ENCODE results near the gene LINC00305.

LINC00305 gene

DNA sequence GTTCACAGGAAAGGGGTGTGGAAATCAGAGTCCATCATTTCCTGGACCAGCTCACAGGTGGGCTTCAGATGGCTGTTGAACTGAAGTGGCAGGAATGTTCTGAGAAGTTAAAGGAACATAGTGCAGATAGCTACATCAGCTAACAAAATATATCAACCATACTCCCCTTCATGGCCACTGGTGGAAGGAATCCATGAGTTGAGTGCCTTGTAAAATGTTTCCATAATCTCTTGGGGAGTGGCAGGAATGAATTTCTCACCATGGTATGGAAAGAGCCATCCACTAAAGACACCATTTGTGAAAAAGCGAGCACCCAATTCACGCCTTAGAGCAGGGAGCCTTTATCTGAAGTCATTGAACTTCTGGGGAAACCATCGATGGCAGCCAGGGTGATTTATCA lies at the start of gene LINC00305:
TSS of gene LINC00305 (minus strand) at position 101 of the 400 bp plus-strand sequence.
- no peak for DNase-seq

DNA sequence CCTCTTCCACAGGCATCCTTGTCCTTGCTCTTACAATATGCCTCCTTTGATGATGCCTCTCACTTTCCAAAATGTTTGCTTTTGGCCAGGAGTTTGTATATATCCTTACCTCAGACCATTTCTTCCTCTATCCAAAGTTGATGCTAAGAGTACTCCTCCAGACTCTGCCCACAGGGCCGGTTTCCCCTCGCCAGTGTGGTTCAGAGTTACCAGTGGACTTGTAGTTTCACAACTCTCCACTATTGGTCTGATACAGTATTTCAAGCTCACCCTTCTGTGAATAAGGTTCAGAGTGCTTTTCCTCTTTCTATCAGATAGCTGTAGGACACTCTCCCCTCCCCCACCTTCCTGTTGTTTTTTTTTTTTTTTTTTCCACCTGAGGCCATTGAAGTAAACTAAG lies 42.2 kb upstream of the LINC00305 start:
- no peak for DNase-seq

DNA sequence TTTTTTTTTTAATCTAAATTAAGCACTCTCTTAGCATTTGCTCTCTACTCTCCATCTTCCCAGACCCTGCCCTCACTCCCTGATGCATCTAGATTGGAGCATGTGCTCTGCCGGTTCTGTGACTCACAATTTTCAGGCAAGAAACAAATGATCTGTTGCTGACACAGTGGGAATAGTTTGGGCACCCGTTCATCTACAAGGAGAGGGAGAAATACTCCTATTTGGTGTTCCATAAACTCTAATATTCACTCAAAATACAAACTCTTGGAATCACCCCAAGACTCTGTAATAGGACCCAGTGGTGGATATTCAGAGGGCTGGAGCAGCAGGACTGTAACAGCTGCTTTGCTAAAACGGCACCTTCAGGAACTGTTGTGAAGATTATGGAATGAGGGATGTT lies 37.1 kb upstream of the LINC00305 start:
- no peak for DNase-seq

DNA sequence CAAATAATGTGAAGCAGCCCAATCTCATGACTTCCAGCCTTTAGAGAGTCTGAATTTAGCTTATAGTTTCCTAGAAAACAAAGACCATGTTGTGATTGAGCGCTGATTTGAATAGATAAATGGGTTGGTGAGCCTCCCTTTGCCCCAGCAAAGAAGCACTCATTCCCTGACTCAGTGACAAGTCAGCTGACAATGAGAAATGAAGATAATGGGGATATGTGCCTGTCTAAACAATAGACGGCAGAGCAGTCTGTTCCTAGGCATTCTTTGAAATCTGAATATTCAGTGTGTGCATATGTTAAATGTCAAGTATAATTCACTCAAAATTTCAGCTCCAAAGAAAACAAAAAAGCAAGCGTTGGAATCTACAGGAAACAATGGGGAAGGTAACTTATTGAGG lies 34.8 kb upstream of the LINC00305 start:
- no peak for DNase-seq

DNA sequence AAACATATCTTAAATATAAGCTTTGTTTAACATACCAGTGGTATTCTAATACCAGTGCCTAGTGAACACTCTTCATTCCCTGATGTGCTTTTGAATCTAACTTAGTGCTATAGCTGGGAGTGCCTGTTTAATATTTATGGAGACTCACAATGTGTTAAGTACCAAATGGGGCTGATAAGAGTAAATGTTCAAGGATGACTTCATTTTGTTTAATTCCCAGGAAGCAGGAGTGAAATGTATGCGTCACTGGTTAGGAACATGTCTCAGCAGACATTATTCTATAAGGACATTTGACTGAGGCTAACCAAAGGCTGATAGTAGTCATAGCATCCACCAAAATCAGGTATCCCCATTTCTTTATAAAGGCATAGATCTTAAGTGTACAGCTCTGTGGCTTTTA lies 31.7 kb upstream of the LINC00305 start:
- DNase-seq = no peak

DNA sequence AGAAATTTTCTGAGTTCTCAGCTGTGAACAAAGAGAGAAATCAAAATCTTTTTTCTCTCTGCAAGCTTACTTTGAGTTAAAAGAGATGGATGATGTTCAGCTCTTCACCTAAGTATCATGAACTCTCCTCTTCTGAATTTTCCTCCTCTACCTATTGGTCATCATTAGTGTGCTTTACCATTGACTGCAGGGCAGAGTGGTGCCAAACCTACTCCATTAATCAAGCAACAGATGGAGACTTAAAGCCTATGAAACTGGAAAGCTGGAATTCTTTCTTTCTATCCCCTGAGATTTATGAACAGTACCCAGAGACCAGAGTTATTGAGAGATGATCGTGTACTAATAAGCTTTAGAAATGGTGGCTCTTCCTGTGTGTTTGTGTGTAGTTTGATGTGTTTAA lies 31.3 kb upstream of the LINC00305 start:
- DNase-seq = no peak

DNA sequence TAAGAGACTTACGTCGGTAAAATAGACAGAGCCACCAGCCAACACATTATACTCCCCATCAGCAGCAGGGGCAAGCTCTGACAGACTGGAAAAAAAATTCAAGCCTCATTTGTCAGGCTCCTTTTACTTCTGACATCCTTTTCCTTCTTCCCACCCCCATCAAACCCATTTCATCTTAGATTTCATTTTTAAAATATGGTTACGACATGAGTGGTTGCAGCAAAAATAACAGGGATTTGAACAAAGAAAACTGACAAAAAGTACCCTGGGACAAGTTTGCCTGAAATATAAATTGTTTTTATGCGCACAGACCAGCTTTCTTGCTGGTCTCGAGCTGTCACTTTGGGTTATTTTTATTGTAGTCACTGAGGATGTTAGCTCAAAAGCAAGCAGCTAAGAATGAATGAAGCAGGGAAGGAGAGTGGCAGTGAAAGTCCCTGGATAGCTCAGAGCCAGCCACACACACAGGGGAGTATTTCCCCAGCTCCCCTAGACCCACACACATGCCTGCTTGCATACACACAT lies 30.7 kb upstream of the LINC00305 start:
- DNase-seq = no peak

DNA sequence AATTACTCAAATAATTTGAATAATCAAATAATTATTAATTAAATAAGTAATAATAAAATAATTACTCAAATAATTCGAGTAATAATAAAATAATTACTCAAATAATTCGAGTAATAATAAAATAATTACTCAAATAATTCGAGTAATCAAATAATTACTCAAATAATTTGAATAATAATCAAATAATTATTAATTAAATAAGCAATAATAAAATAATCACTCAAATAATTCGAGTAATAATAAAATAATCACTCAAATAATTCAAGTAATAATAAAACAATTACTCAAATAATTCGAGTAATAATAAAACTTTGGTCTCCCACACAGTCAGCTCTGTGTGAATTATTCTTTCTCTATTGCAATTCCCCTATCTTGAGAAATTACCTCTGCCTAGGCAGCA lies 30.0 kb upstream of the LINC00305 start:
- DNase-seq = no peak

DNA sequence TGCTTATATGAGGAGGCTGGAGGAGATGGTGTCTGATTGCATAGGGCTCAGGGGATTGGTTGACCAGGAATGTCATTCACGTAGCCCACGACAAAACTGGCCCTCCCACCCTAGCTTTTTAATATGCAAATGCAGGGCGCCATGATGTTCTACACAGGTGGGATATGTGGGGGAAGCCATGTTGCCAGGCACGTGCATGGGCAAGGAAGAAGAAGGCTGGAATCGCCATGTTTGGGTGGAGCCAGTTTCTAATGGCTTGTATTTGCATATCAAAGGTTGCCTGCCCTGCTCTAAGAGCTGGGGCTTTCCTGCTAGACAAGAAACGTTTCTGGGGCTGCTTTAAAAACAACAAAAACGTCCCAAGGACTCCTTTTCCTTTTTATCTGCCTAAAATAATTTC lies 26.5 kb upstream of the LINC00305 start:
- DNase-seq = no peak

DNA sequence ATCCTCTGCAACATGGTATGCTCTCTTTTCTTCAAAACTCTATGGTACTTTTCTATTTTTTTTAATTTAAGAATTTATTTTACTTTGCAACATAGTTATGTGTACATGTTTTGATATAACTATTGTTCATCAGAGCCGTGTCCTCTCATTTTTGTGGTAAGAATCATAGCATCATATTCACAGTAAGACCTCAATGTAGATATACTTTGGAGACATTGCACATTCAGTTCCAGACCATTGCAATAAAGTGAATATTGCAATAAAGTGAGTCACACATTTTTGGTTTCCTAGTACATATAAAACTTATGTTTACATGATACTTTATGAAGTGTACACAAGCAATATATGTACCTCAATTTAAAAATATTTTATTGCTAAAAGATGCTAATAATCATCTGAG lies 22.7 kb upstream of the LINC00305 start:
- DNase-seq = no peak

DNA sequence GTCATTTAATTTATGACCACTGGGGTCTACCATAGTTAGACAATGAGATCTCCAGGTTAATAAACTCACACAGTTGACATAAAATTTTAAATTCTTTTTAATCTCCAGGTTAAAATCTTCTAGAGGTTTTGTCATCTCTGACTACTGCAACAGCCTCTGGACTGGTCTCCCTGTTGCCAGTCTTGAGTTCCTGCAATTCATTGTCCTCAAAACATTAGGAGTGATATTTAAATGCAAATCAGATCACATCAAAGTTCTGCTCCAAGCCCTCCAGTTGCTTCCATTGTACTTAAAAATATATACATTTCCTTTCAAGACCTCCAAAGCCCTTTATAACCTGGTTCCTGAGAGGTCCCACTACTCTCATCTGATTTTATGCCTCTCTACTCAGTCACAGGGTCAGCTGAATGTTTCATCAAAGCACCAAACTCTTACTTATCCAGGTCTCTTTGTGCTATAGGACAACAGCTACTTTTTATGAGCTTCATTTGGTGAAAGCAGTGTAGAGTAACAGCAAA lies 18.6 kb upstream of the LINC00305 start:
- DNase-seq = no peak

DNA sequence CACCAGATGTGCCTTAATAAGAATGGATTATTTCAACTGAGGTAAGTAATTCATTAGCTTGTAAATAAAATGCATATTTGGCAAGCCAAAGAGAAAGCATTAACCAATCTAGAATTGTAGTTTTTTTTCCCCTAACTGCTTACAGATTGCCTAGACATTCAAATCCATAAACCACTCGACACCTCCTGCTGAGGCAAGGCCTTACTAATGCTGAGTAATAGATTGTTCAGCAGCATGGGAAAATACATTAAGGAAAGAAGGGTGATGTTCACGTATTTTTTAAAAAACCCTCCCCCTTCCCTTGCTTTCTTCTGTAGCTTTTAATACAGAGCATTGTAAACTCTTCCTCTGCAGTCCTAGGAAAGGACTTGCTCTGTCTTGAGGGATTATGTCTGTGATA lies 17.0 kb upstream of the LINC00305 start:
- DNase-seq = no peak

DNA sequence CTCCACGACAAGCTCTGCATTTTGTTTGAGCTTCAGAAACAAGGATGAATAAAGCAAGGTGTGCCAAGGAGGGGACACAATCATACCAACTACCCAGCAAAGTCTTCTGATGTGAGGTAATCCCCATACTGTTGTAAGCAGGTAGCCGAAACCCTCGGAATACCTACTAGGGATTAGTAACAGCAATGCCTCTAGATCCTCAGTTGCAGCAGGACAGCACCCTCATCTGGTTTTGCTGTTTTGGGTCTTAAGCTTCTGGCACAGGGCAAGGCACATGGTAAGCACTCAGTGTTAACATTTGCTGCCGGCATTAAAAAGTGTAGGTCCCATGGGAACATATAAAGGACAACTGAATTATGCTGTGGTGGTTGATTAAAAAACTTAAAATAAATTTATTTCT lies 16.0 kb upstream of the LINC00305 start:
- no peak for DNase-seq

DNA sequence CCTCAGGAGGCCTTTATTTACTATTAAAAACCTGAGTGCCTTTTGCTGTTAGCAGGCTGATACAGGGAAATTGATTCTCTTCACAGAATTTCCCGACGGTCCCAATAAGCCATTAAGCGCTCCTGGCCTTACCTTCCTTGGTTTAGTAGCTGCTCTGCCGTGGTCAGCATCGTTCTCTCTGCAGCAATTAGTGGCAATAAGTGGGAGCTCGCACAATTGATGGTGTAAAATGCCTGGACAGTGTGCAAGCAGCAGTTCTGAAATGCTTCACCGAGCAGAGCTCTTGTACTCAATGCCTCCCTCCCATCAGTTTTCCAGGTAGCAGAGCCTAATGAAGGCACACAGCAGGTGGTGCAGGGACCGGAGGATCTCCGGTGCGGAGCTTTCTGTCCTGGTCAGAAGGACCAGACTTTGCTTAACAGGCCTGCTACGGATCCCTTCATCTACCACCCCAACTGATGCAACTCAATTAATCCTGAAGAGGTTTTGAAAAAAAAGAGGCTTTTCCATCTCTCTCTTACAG lies 1.1 kb upstream of the LINC00305 start:
- DNase-seq = no peak

DNA sequence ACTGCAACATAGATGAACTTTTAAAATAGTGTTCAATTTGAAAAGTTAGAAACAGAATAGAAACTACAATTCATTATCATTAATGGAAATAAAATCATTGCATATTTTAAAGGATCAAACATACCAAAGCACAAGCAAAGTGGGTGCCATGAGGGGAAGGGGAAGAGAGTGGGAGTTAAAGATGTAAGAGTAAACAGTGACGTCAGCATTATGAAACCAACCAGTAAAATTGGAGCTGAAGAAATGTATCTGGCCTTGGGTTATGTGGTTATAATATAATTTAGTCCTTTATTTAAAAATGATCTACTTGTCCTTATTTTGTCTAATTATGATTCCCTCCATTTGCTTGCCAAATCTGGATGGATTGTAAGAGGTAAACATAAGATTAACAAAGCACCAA lies 6.0 kb downstream of the LINC00305 start:
- DNase-seq = no peak

DNA sequence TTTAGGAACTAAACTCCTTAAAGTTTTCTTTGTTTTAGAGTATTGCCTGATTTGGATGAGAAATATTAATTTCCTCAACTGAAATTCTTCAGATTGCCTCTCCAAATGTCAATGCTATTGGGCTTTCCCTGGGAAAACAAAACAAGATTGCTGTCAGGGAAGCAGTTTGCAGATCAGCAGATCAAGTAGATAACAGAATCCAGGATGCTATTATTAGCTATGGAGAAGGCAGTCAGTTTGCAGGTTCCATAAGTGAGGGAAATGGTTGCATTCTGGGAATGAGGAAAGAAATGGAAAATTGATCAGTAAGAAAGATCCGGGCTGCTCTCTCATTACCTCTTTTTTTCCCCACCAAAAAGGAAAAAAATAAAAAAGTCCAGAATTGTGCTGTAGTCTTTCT lies 11.0 kb downstream of the LINC00305 start:
- DNase-seq = no peak

DNA sequence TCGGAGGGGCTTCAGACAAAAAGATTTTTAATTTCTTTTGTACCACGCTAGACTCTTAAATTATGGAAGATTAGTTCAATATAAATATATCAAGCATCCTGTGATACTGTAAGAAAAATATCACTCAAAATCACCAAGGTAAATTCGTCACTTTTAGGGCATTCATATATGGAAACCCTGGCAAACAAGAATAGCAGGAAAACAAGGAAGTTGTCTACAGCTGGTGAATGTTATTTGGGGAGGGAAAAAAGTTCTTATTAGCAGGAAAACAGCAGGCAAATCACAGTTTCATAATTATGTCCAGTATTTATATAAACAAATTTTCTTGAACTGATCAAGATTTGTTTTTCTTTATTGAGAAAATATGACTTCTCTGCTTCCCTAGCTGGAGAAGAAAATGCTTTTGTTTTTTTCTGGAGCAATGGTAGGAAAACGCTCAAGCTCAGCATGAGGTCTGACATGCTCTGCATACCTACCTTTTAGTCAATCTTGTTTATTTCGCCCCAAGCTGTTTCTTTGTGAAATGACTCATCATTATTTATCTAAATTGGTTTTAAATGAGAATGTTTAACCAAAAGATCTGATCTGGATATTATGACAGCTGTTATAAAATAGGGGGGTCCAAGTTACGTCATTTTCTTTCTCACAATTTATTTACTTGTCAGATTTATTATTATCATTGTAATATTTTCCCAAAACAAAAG lies 14.7 kb downstream of the LINC00305 start:
- DNase-seq = no peak

DNA sequence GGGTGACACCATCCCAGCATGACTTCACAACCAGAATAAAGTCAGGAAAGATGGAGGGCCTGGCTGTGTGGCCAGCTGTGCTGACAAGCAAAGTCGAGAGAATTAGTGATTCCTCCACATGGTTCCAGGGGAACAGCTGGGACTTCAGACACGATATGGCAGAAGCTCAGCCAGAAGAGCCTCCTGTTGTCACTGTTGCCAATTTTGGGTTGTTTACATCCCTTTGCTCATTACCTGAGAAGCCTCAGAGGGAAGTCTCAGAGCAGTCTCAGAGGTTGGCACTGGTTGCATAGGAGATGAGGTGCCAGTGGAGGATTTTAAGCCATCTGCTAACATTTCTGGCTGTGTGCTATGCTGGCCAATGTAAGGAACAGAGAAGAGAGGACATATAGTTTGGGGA lies 16.0 kb downstream of the LINC00305 start:
- no peak for DNase-seq

DNA sequence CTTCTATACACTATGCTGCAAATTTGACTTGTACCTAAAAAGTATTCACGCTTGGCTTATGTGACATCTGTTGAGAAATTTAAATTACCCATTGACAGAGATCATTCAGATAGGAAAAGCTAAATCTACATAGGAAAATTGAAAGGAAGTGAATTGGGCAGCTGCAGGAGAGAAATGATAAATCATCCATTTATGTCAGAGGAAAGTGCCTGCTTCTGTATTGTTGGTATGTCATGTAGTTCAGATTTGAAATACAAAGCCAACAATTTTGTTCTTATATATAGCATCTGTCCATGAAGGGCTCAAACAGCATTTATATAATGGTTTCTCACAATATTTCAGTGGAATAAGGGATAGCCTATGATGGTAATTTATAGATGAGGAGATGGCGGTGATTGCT lies 17.6 kb downstream of the LINC00305 start:
- DNase-seq = no peak

DNA sequence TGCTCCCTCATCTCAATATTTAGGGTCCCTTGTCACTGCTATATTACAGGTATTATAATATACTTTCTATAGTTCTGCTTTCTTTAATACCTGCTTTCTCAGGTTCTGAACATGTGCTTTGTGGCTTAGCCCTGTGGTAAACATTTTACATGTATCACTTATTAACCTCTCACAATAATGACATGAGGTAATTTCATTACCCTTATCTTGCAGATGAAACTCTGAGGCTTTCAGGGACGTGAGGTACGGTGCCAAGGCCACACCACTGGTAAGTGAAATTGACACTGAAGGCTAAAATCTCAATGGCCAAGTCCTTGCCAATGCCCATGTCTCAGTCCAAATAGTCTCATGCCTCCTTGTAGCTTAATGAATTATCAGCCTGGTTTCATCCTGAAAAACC lies 21.7 kb downstream of the LINC00305 start:
- DNase-seq = no peak

DNA sequence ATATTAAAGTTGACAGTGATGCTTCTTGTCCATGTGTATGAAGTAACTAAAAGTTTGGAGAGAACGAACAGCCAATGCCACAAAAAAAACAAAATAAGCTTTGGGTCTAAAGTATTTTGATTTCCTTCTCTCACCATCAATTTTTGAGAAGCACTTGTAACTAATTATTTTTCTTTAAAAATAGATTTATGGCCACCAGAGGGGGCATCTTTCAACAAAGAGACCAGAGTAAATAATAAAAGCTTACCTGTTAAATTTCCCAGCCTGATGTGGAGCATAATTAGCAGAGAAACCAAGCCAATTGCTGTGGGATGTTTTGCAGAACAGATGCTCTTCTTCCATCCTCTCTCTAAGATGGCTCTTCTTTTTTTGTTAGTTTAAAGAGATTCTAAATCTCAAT lies 29.0 kb downstream of the LINC00305 start:
- DNase-seq = no peak

DNA sequence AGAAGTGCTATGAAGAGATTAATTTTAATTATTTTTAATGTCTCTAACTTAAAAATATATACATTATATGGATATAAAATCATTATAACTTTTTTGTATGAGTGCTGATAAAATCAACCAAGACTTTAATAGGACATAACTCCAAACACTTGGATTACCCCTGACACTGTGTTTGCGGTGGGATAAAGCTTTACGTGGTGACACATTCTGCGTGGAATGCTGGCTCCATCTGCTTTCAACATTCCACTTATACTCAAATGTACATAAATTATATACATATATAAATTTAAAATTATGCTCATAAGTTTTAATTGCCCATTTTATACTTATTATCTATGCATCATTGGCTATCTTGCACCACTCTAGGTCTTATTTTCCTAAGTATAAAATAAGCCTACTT lies 30.5 kb downstream of the LINC00305 start:
- DNase-seq = no peak

DNA sequence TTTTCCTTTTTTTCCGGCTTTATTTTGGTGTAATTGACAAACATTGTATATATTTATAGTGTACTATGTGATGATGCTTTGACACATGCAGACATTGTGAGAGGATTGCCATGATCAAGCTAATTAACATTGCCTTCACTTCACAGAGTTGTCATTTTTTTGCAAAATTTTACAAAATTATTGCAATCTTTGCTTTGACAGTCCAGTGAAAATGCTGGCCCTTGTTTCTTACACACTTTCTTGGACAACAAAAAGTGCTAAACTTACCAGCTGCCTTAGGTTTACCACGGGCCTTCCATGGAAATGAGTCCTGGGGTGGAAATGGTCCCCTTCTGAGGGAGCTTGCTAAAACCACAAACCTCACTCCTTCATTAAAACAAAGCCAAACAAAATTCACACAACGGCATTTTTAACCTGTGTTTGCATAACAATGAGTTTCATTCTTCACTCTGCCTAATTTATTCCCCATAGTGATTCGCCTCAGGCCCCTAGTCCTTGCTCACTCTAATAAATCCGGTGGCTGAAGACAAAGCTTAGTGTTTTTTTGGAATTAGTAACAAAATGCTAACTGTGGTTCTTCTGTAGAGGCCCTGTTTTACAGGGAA lies 32.2 kb downstream of the LINC00305 start:
- no peak for DNase-seq

DNA sequence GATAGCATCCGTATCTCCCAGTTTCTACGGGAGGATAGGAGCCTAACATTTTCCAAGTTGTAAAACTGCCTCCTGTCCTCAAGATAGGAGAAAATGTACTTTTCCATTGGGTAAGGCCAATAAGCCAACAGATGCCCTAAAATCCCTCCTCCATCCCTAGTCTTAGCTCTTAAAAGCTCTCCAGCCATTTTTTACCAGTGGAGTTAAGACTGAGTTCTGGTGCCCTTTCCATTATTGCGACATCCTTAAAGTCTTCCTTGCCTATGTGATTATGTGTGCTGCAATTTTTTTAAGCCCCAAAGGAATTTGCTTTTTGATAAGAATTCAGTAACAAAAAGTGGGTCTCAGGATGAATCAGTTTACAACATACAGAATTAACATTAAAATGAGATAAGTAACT lies 33.0 kb downstream of the LINC00305 start:
- DNase-seq = no peak
